Upper lobe of left lung (tissue), 6 donors: ENCODE measurements around the gene PTPRZ1. TPM values are rescaled to one million over a fixed set of nuclear protein-coding genes. Genes with fewer than 3 reads are reported as not detected.

Source experiments
- ATAC-seq, 2 donors: fragments of 200-7000 bp; cut with Tn5 transposase; one replicate each; pipeline ENCODE4 v1.9.1; 2022; ENCODE audit warnings: mild to moderate bottlenecking in 2 of 2, moderate library complexity in 2 of 2; ENCODE audit not compliant: low FRiP score in 2 of 2
- DNase-seq, 2 donors: peaks; one replicate each; pipeline ENCODE4 v3.0.0-alpha.2; 2019 to 2020
- H3K27ac ChIP-seq, 4 donors: fragments of 200-600 bp; sonication (generic); one replicate each; pipeline ENCODE4 v1.5.1; 2016 to 2019
- H3K27me3 ChIP-seq, 4 donors: fragments of 200-600 bp; sonication (generic); one replicate each; pipeline ENCODE4 v1.5.1; 2017 to 2019
- H3K36me3 ChIP-seq, 4 donors: fragments of 200-600 bp; sonication (generic); one replicate each; pipeline ENCODE4 v1.5.1; 2016 to 2019
- H3K4me1 ChIP-seq, 4 donors: fragments of 200-600 bp; sonication (generic); one replicate each; pipeline ENCODE4 v1.5.1; 2018 to 2019
- H3K4me3 ChIP-seq, 4 donors: fragments of 200-600 bp; sonication (generic); one replicate each; pipeline ENCODE4 v1.5.1; 2017 to 2019; ENCODE audit warnings: mild to moderate bottlenecking in 2 of 4, moderate library complexity in 1 of 4
- H3K9me3 ChIP-seq, 4 donors: fragments of 200-600 bp; sonication (generic); one replicate each; pipeline ENCODE4 v1.5.1; 2018 to 2019
- EP300 ChIP-seq, 4 donors: sonication (generic); formaldehyde crosslinking; IDR thresholded peaks; one replicate each; pipeline ENCODE4 v1.5.1; 2017; ENCODE audit warnings: antibody characterized with exemption in 4 of 4, control low read depth in 2 of 4
- POLR2A ChIP-seq, 4 donors: fragments of 450-650 bp; IDR thresholded peaks; one replicate each; pipeline ENCODE4 v1.5.1; 2016 to 2017; ENCODE audit warnings: antibody characterized with exemption in 4 of 4, mild to moderate bottlenecking in 2 of 4
- POLR2AphosphoS5 ChIP-seq, 2 donors: sonication (generic); formaldehyde crosslinking; IDR thresholded peaks; one replicate each; pipeline ENCODE4 v1.5.1; 2017; ENCODE audit warnings: antibody characterized with exemption in 2 of 2
- WGBS, 2 donors: methylation state at CpG; one replicate each; pipeline ENCODE4 v1.1.5; 2017 to 2018; 5-methylcytosine and 5-hydroxymethylcytosine counted together
- total RNA-seq, 6 donors: library from RNA; depleted of rRNA in 4 of 6; stranded (reverse); fragments of >200 nt in 4 of 6; gene quantifications; one replicate each; pipeline versions ENCODE4 v1.1.0 to v1.2.1, GENCODE V29; 2016 to 2021
- TF ChIP-seq, protein P1 (sequence below), 6 experiments: fragments of 450-650 bp in 4 of 6; fragments of 200-600 bp in 2 of 6; sonication (generic) in 2 of 6; IDR thresholded peaks; one replicate each; pipeline ENCODE4 v1.5.1; 2016 to 2019; ENCODE audit warnings: antibody characterized with exemption in 6 of 6
- donor health status: DM: no; HTN: no; CAD: no; lungs with moderate emphysema.
- donor health status: DM: no; HTN: yes; CAD: no; lungs with severe emphysema.

The PTPRZ1 gene
- total RNA-seq, 6 donors from 2014 or later: 0.57 to 7.2 (median 1.2) TPM

DNA sequence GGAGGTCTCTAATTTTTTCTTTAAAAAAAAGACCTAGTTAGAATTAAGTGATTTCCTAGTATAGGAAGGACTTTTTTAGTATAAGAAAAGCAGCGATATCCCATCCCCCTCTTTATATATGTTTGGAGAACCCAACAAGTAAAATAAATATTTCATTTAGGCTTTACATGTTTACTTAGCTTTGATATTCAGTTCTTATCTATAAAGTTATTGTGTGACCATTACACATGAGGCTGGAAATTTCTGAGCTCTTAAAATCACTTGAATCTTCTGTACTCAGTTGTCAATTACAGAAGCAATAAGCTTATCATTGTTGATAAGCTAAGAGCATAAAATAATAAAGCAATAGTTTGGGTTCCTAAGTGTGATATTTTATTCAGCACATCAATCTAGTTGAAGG is 181.4 kb downstream of the PTPRZ1 start:
- Histone ChIP-seq H3K36me3 (no peaks in the 10 kb centered on the region), H3K27ac (no peak overlapping the region), H3K9me3 (no peaks in the 10 kb centered on the region), H3K4me3 (no peak overlapping the region), H3K4me1 (no peaks in the 10 kb centered on the region), H3K27me3 (no peaks in the 10 kb centered on the region)
- ATAC-seq (no peak), DNase-seq (no peak)
- TF ChIP-seq EP300 (IDR thresholded peaks at IDR 0.05) (no peak), POLR2AphosphoS5 (IDR thresholded peaks at IDR 0.05) (no peak), POLR2A (IDR thresholded peaks at IDR 0.05) (no peak)
- TF ChIP-seq, protein P1, sequence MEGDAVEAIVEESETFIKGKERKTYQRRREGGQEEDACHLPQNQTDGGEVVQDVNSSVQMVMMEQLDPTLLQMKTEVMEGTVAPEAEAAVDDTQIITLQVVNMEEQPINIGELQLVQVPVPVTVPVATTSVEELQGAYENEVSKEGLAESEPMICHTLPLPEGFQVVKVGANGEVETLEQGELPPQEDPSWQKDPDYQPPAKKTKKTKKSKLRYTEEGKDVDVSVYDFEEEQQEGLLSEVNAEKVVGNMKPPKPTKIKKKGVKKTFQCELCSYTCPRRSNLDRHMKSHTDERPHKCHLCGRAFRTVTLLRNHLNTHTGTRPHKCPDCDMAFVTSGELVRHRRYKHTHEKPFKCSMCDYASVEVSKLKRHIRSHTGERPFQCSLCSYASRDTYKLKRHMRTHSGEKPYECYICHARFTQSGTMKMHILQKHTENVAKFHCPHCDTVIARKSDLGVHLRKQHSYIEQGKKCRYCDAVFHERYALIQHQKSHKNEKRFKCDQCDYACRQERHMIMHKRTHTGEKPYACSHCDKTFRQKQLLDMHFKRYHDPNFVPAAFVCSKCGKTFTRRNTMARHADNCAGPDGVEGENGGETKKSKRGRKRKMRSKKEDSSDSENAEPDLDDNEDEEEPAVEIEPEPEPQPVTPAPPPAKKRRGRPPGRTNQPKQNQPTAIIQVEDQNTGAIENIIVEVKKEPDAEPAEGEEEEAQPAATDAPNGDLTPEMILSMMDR (IDR thresholded peaks at IDR 0.05): no peak
- 47 to 76% methylated on average over 1 of the region's 1 CpG for WGBS, 2 donors

GRCh38 chr7:122055073-122055472 is 182.1 kb downstream of the PTPRZ1 start:
- WGBS, 2 donors: 45 to 62% methylated on average over 1 of the region's 1 CpG

GRCh38 chr7:122056977-122057376 is 184.0 kb downstream of the PTPRZ1 start:
- Histone ChIP-seq H3K4me3 (no peak overlapping the region), H3K27ac (no peak overlapping the region), H3K27me3 (no peaks in the 10 kb centered on the region), H3K4me1 (no peaks in the 10 kb centered on the region), H3K9me3 (no peaks in the 10 kb centered on the region), H3K36me3 (no peaks in the 10 kb centered on the region)
- no peak for DNase-seq
- 55 to 61% methylated on average over 2 of the region's 2 CpGs for WGBS, 2 donors
- ATAC-seq: no peak
- TF ChIP-seq EP300 (IDR thresholded peaks at IDR 0.05) (no peak), POLR2A (IDR thresholded peaks at IDR 0.05) (no peak), POLR2AphosphoS5 (IDR thresholded peaks at IDR 0.05) (no peak)
- TF ChIP-seq, protein P1 (IDR thresholded peaks at IDR 0.05): no peak

More at GRCh38 chr7:122055073-122055472, 182.1 kb downstream of the PTPRZ1 start:
- Histone ChIP-seq H3K27ac (no peak overlapping the region), H3K36me3 (no peaks in the 10 kb centered on the region), H3K9me3 (no peaks in the 10 kb centered on the region), H3K4me3 (no peak overlapping the region), H3K27me3 (no peaks in the 10 kb centered on the region), H3K4me1 (no peaks in the 10 kb centered on the region)
- DNase-seq (no peak), ATAC-seq (no peak)
- no peak for TF ChIP-seq POLR2AphosphoS5 (IDR thresholded peaks at IDR 0.05)
- no peak for TF ChIP-seq EP300 (IDR thresholded peaks at IDR 0.05)
- TF ChIP-seq, protein P1 (IDR thresholded peaks at IDR 0.05): no peak
- no peak for TF ChIP-seq POLR2A (IDR thresholded peaks at IDR 0.05)

- no peak for ATAC-seq
- WGBS, 2 donors: 69 to 71% methylated on average over 4 of the region's 4 CpGs
- DNase-seq: no peak
- Histone ChIP-seq H3K4me1 (no peaks in the 10 kb centered on the region), H3K27me3 (no peaks in the 10 kb centered on the region), H3K27ac (no peak overlapping the region), H3K36me3 (no peaks in the 10 kb centered on the region), H3K9me3 (no peaks in the 10 kb centered on the region), H3K4me3 (no peak overlapping the region)
- no peak for TF ChIP-seq POLR2A (IDR thresholded peaks at IDR 0.05)
- TF ChIP-seq, protein P1 (IDR thresholded peaks at IDR 0.05): no peak
Observed at GRCh38 chr7:122059542-122059941, 186.6 kb downstream of the PTPRZ1 start.

- Histone ChIP-seq H3K9me3 (no peaks in the 10 kb centered on the region), H3K4me3 (no peak overlapping the region), H3K36me3 (no peaks in the 10 kb centered on the region), H3K4me1 (no peaks in the 10 kb centered on the region), H3K27me3 (no peaks in the 10 kb centered on the region), H3K27ac (no peak overlapping the region)
- no peak for DNase-seq
- TF ChIP-seq POLR2A (IDR thresholded peaks at IDR 0.05) (no peak), POLR2AphosphoS5 (IDR thresholded peaks at IDR 0.05) (no peak), EP300 (IDR thresholded peaks at IDR 0.05) (no peak)
- TF ChIP-seq, protein P1 (IDR thresholded peaks at IDR 0.05): no peak
- no peak for ATAC-seq
Observed at GRCh38 chr7:122063146-122063545, 190.2 kb downstream of the PTPRZ1 start.
